BE2C (cell line): Measurements from ENCODE around the gene AGAP1.

Experiments
- DNase-seq: peaks from one replicate; pipeline ENCODE4 v3.0.0-alpha.2; 2020
- H3K27me3 ChIP-seq: fragments of 250-450 bp; sonication (Bioruptor Pico); 2 replicates; pipeline ENCODE4 v1.5.1; 2020; ENCODE audit warnings: mild to moderate bottlenecking
- H3K36me3 ChIP-seq: fragments of 250-450 bp; sonication (Bioruptor Pico); 2 replicates; pipeline ENCODE4 v1.5.1; 2020; ENCODE audit warnings: mild to moderate bottlenecking
- H3K4me1 ChIP-seq: fragments of 250-450 bp; sonication (Bioruptor Pico); 2 replicates; pipeline ENCODE4 v1.5.1; 2020
- H3K4me3 ChIP-seq: 2 replicates; pipeline ENCODE4 v1.5.1; 2011; ENCODE audit warnings: low read depth, low read length
- H3K9me3 ChIP-seq: fragments of 250-450 bp; sonication (Bioruptor Pico); 2 replicates; pipeline ENCODE4 v1.5.1; 2020
- CTCF ChIP-seq: IDR thresholded peaks from 2 replicates; pipeline ENCODE4 v1.5.1; 2012; ENCODE audit warnings: mild to moderate bottlenecking, low read depth, low read length

The AGAP1 gene

GRCh38 chr2:236171680-236172254 lies 677.9 kb downstream of the AGAP1 start:
- peaks cover 99% of the 10 kb centered on the region for H3K27me3 ChIP-seq
- H3K9me3 ChIP-seq = peaks cover 4% of the 10 kb centered on the region; the same call in 1 of the 2 replicates
- DNase-seq = no peak
- no peaks in the 10 kb centered on the region for H3K36me3 ChIP-seq
- H3K4me3 ChIP-seq = no peak overlapping the region
- H3K4me1 ChIP-seq = no peaks in the 10 kb centered on the region
- TF ChIP-seq CTCF = no peak

- Histone ChIP-seq H3K36me3 (no peaks in the 10 kb centered on the region), H3K9me3 (peaks cover 4% of the 10 kb centered on the region; the same call in 1 of the 2 replicates), H3K4me1 (no peaks in the 10 kb centered on the region), H3K4me3 (no peak overlapping the region), H3K27me3 (peaks cover 99% of the 10 kb centered on the region)
- no peak for TF ChIP-seq CTCF
- no peak for DNase-seq
Measured at GRCh38 chr2:236172255-236173035, 678.6 kb downstream of the AGAP1 start.

GRCh38 chr2:236173036-236173728 lies 679.3 kb downstream of the AGAP1 start:
- no peaks in the 10 kb centered on the region for H3K4me1 ChIP-seq
- no peak overlapping the region for H3K4me3 ChIP-seq
- peaks cover 4% of the 10 kb centered on the region; the same call in 1 of the 2 replicates for H3K9me3 ChIP-seq
- DNase-seq = no peak
- H3K36me3 ChIP-seq = no peaks in the 10 kb centered on the region
- no peak for TF ChIP-seq CTCF
- H3K27me3 ChIP-seq = peaks cover 99% of the 10 kb centered on the region

- no peaks in the 10 kb centered on the region for H3K36me3 ChIP-seq
- no peak for DNase-seq
- H3K27me3 ChIP-seq = peaks cover 99% of the 10 kb centered on the region
- peaks cover 4% of the 10 kb centered on the region; the same call in 1 of the 2 replicates for H3K9me3 ChIP-seq
- H3K4me1 ChIP-seq = peaks cover 4% of the 10 kb centered on the region; the same call in 1 of the 2 replicates
- TF ChIP-seq CTCF = no peak
- no peak overlapping the region for H3K4me3 ChIP-seq
Measured at GRCh38 chr2:236173729-236174607, 680.1 kb downstream of the AGAP1 start.

- no peak for DNase-seq
- Histone ChIP-seq H3K36me3 (no peaks in the 10 kb centered on the region), H3K27me3 (peaks cover 97% of the 10 kb centered on the region), H3K4me1 (peaks cover 4% of the 10 kb centered on the region; the same call in 1 of the 2 replicates), H3K4me3 (no peak overlapping the region), H3K9me3 (no peaks in the 10 kb centered on the region)
- TF ChIP-seq CTCF = no peak
Measured at GRCh38 chr2:236175548-236176150, 681.8 kb downstream of the AGAP1 start.
